ENCODE results near the gene ENTPD8. TPM values are rescaled to one million over a fixed set of nuclear protein-coding genes. Genes with fewer than 3 reads are reported as not detected.
A peak's percentile ranks its signal among the peaks of the same experiment; 100 is the strongest.

The ENTPD8 gene
- total and polyA plus RNA-seq, 10 of the 15 experiments (the other 5 are each of a cell fraction or from before 2014, with no cell fraction given), result not detected

GRCh38 chr9:137456864-137457405 lies 15.8 kb upstream of the ENTPD8 start:
- intact Hi-C loops (cut with micrococcal nuclease; ENCODE audit: unreplicated experiment) (no loop called here), in situ Hi-C loops (cut with MboI) (no loop called here)
- no peak overlapping the region for H3K4me3 ChIP-seq
- no peak for ATAC-seq
- DNase-seq (ENCODE audit: low read depth, low spot score), result no peak
- H3K9ac ChIP-seq (ENCODE audit: control insufficient read depth, insufficient read depth, low read length), result no peak overlapping the region
- no peaks in the 10 kb centered on the region for H3K36me3 ChIP-seq (ENCODE audit: control insufficient read depth in 2 of 2, insufficient read depth in 2 of 2, low read length in 1 of 2)
- no peak overlapping the region for H2AFZ ChIP-seq (ENCODE audit: control insufficient read depth, low read depth, low read length)
- peak overlapping the region; percentile 27; the same call in 1 of the 2 replicates for H3K4me2 ChIP-seq (ENCODE audit: control insufficient read depth, insufficient read depth)
- no peak overlapping the region for H3K27ac ChIP-seq (ENCODE audit: control insufficient read depth, insufficient read depth)
- CTCF ChIA-PET, result no interaction called here
- SMC1A ChIA-PET (ENCODE audit: uncharacterized antibody, unreplicated experiment), result no interaction called here
- H3K27me3 ChIP-seq (replicated peaks in 1 of 2; ENCODE audit: control insufficient read depth in 2 of 2, insufficient read depth in 2 of 2, low read length in 1 of 2), result no peaks in the 10 kb centered on the region
- H3K9me3 ChIP-seq (replicated peaks; ENCODE audit: control insufficient read depth, insufficient read depth, low read length), result no peaks in the 10 kb centered on the region
- no TSS peak for BruUV-seq (replicated peaks)
- RAD21 ChIA-PET (ENCODE audit: unreplicated experiment), result no interaction called here
- no peaks in the 10 kb centered on the region for H4K20me1 ChIP-seq (ENCODE audit: control insufficient read depth, insufficient read depth)
- H3K79me2 ChIP-seq (ENCODE audit: control insufficient read depth, insufficient read depth, low read length), result peaks cover 9% of the 10 kb centered on the region
- over 99% methylated on average over 10 of the region's 10 CpGs for WGBS (ENCODE audit: insufficient coverage, insufficient replicate concordance, low lambda C conversion rate, missing lambda C conversion rate)
- POLR2A ChIA-PET, result interaction anchor here (0.6 kb wide), 1 partner anchor 120 kb away, joined by 3 read pairs; no protein-coding TSS in a partner anchor
- FAIRE-seq, result no peak
- TF ChIP-seq KLF5 (IDR thresholded peaks at IDR 0.05; ENCODE audit: partially characterized antibody) (no peak), NR2F1 (conservative IDR thresholded peaks at IDR 0.05) (no peak), ATF3 (IDR thresholded peaks at IDR 0.05; ENCODE audit: borderline replicate concordance, extremely low read depth, low read depth, low read length) (no peak), SPI1 (IDR thresholded peaks at IDR 0.05; ENCODE audit: borderline replicate concordance, insufficient read depth, low read depth, low read length) (no peak), SIX5 (IDR thresholded peaks at IDR 0.05; ENCODE audit: low read depth, low read length, severe bottlenecking) (no peak), SP1 (IDR thresholded peaks at IDR 0.05; ENCODE audit: low read depth, low read length) (no peak), STAT3 (IDR thresholded peaks at IDR 0.05; ENCODE audit: low read depth, low read length) (no peak), NFYA (IDR thresholded peaks at IDR 0.05; ENCODE audit: borderline replicate concordance, low read depth, low read length) (no peak), CBX5 (IDR thresholded peaks at IDR 0.05; ENCODE audit: low read depth) (no peak), MTA3 (IDR thresholded peaks at IDR 0.05; ENCODE audit: borderline replicate concordance, low read length) (no peak), EP300 (IDR thresholded peaks at IDR 0.05; ENCODE audit: borderline replicate concordance in 1 of 2, control insufficient read depth in 1 of 2, low read depth in 2 of 2, low read length in 2 of 2) (no peak), RCOR1 (conservative IDR thresholded peaks at IDR 0.05; ENCODE audit: low read depth, low read length) (no peak)
- TF ChIP-seq, protein P1, sequence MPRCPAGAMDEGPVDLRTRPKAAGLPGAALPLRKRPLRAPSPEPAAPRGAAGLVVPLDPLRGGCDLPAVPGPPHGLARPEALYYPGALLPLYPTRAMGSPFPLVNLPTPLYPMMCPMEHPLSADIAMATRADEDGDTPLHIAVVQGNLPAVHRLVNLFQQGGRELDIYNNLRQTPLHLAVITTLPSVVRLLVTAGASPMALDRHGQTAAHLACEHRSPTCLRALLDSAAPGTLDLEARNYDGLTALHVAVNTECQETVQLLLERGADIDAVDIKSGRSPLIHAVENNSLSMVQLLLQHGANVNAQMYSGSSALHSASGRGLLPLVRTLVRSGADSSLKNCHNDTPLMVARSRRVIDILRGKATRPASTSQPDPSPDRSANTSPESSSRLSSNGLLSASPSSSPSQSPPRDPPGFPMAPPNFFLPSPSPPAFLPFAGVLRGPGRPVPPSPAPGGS (IDR thresholded peaks at IDR 0.05; ENCODE audit: borderline replicate concordance, insufficient read depth, low read depth, low read length, poor library complexity, severe bottlenecking), result no peak
- TF ChIP-seq, protein P2, sequence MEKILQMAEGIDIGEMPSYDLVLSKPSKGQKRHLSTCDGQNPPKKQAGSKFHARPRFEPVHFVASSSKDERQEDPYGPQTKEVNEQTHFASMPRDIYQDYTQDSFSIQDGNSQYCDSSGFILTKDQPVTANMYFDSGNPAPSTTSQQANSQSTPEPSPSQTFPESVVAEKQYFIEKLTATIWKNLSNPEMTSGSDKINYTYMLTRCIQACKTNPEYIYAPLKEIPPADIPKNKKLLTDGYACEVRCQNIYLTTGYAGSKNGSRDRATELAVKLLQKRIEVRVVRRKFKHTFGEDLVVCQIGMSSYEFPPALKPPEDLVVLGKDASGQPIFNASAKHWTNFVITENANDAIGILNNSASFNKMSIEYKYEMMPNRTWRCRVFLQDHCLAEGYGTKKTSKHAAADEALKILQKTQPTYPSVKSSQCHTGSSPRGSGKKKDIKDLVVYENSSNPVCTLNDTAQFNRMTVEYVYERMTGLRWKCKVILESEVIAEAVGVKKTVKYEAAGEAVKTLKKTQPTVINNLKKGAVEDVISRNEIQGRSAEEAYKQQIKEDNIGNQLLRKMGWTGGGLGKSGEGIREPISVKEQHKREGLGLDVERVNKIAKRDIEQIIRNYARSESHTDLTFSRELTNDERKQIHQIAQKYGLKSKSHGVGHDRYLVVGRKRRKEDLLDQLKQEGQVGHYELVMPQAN (conservative IDR thresholded peaks at IDR 0.05), result no peak
- H3K4me1 ChIP-seq (ENCODE audit: control insufficient read depth, insufficient read depth, low read length), result peaks cover 27% of the 10 kb centered on the region
